ENCODE data around the gene KIF23.

- TF ChIP-seq CTCF (IDR thresholded peaks at IDR 0.05; ENCODE audit: insufficient read depth, low read length, poor library complexity, severe bottlenecking) (no peak), EZH2phosphoT487 (conservative IDR thresholded peaks at IDR 0.05; ENCODE audit: low read length) (no peak)
Measured at GRCh38 chr15:69486481-69487110, 72.4 kb downstream of the KIF23 start.

Measured in SU-DHL-6 (cell line).